Mucosa of rectum (tissue), 2 donors: ENCODE data around the gene CLEC4G.
"Not testable (repeated sequence)": the region's sequence is repeated elsewhere in the genome, so short reads cannot be mapped to it uniquely, and the experiment has no call there.

ENCODE experiments used
- H3K27ac ChIP-seq, 2 donors: one replicate each; pipeline ENCODE4 v1.7.0; 2013; ENCODE audit warnings: inconsistent platforms in 2 of 2, low read depth in 2 of 2, low read length in 2 of 2
- H3K27me3 ChIP-seq, 2 donors: one replicate each; pipeline ENCODE4 v1.7.0; 2013; ENCODE audit warnings: low read length in 2 of 2; ENCODE audit not compliant: control insufficient read depth in 2 of 2, insufficient read depth in 2 of 2
- H3K36me3 ChIP-seq, 2 donors: one replicate each; pipeline ENCODE4 v1.7.0; 2013; ENCODE audit warnings: low read length in 2 of 2; ENCODE audit not compliant: control insufficient read depth in 2 of 2, insufficient read depth in 2 of 2
- H3K4me1 ChIP-seq, 2 donors: one replicate each; pipeline ENCODE4 v1.7.0; 2013; ENCODE audit warnings: low read length in 2 of 2, mild to moderate bottlenecking in 1 of 2; ENCODE audit not compliant: control insufficient read depth in 2 of 2, insufficient read depth in 2 of 2
- H3K4me3 ChIP-seq, 2 donors: one replicate each; pipeline ENCODE4 v1.7.0; 2013; ENCODE audit warnings: low read length in 2 of 2
- H3K9ac ChIP-seq, 2 donors: one replicate each; pipeline ENCODE4 v1.7.0; 2013; ENCODE audit warnings: low read length in 2 of 2, low read depth in 1 of 2, mild to moderate bottlenecking in 1 of 2
- H3K9me3 ChIP-seq, 2 donors: one replicate each; pipeline ENCODE4 v1.7.0; 2013; ENCODE audit warnings: low read length in 2 of 2; ENCODE audit not compliant: control insufficient read depth in 2 of 2
- donor health status: healthy.
- donor health status: Normal muscosa, but diverticular disease.

The CLEC4G gene

GRCh38 chr19:7748171-7748570, 16.3 kb upstream of the CLEC4G start:
- Histone ChIP-seq H3K4me1 (no peaks in the 10 kb centered on the region), H3K27ac (no peak overlapping the region), H3K9ac (no peak overlapping the region), H3K9me3 (no peaks in the 10 kb centered on the region), H3K36me3 (no peaks in the 10 kb centered on the region), H3K4me3 (no peak overlapping the region), H3K27me3 (no peaks in the 10 kb centered on the region)

- Histone ChIP-seq H3K27me3 (no peaks in the 10 kb centered on the region), H3K4me3 (peak within 1 kb of the TSS in 1 of 2 donors; percentile 44), H3K9ac (no peak within 1 kb of the TSS)
Observed at GRCh38 chr19:7746903-7747884, 15.3 kb upstream of the CLEC4G start, which contains the start of gene CD209. Gene CD209, minus strand, starts transcription at chr19:7747534. Its CDS starts 23 bp downstream, at chr19:7747511.

GRCh38 chr19:7746306-7746705, 14.4 kb upstream of the CLEC4G start:
- H3K4me1 ChIP-seq, H3K36me3 ChIP-seq, H3K27me3 ChIP-seq, H3K9ac ChIP-seq, H3K9me3 ChIP-seq, H3K27ac ChIP-seq, H3K4me3 ChIP-seq: not testable (repeated sequence)

More at GRCh38 chr19:7746903-7747884, 15.3 kb upstream of the CLEC4G start, which contains the start of gene CD209:
- Histone ChIP-seq H3K9me3 (no peaks in the 10 kb centered on the region), H3K36me3 (no peaks in the 10 kb centered on the region), H3K27ac (peak within 1 kb of the TSS in 1 of 2 donors; percentile 35), H3K4me1 (no peaks in the 10 kb centered on the region)

- Histone ChIP-seq H3K4me3 (no peak overlapping the region), H3K36me3 (no peaks in the 10 kb centered on the region), H3K27me3 (no peaks in the 10 kb centered on the region), H3K9ac (no peak overlapping the region), H3K4me1 (no peaks in the 10 kb centered on the region), H3K27ac (no peak overlapping the region), H3K9me3 (no peaks in the 10 kb centered on the region)
Observed at GRCh38 chr19:7744871-7745650, 13.2 kb upstream of the CLEC4G start.

- Histone ChIP-seq H3K27ac (no peak overlapping the region), H3K9ac (no peak overlapping the region), H3K9me3 (no peaks in the 10 kb centered on the region), H3K27me3 (no peaks in the 10 kb centered on the region), H3K4me3 (no peak overlapping the region), H3K36me3 (no peaks in the 10 kb centered on the region), H3K4me1 (no peaks in the 10 kb centered on the region)
Observed at GRCh38 chr19:7744199-7744786, 12.4 kb upstream of the CLEC4G start.

- H3K36me3 ChIP-seq: no peaks in the 10 kb centered on the region
- no peaks in the 10 kb centered on the region for H3K4me1 ChIP-seq
- H3K9ac ChIP-seq: no peak overlapping the region
- no peaks in the 10 kb centered on the region for H3K9me3 ChIP-seq
- no peak overlapping the region for H3K4me3 ChIP-seq
- no peak overlapping the region for H3K27ac ChIP-seq
- H3K27me3 ChIP-seq: no peaks in the 10 kb centered on the region
Observed at GRCh38 chr19:7743425-7743841, 11.5 kb upstream of the CLEC4G start.

- Histone ChIP-seq H3K4me3 (no peak overlapping the region), H3K27me3 (no peaks in the 10 kb centered on the region), H3K36me3 (no peaks in the 10 kb centered on the region), H3K27ac (no peak overlapping the region), H3K4me1 (no peaks in the 10 kb centered on the region), H3K9me3 (no peaks in the 10 kb centered on the region), H3K9ac (no peak overlapping the region)
Observed at GRCh38 chr19:7742991-7743390, 11.1 kb upstream of the CLEC4G start.

- Histone ChIP-seq H3K27me3 (no peaks in the 10 kb centered on the region), H3K36me3 (no peaks in the 10 kb centered on the region), H3K27ac (no peak overlapping the region), H3K4me3 (no peak overlapping the region), H3K9ac (no peak overlapping the region), H3K4me1 (no peaks in the 10 kb centered on the region), H3K9me3 (no peaks in the 10 kb centered on the region)
Observed at GRCh38 chr19:7742575-7742974, 10.7 kb upstream of the CLEC4G start.

GRCh38 chr19:7740682-7741054, 8.8 kb upstream of the CLEC4G start:
- no peaks in the 10 kb centered on the region for H3K4me1 ChIP-seq
- no peak overlapping the region for H3K27ac ChIP-seq
- H3K4me3 ChIP-seq: no peak overlapping the region
- H3K9me3 ChIP-seq: no peaks in the 10 kb centered on the region
- H3K27me3 ChIP-seq: no peaks in the 10 kb centered on the region
- H3K9ac ChIP-seq: no peak overlapping the region
- no peaks in the 10 kb centered on the region for H3K36me3 ChIP-seq
